ENCODE measurements around the gene HS6ST1.
A peak's percentile ranks its signal among the peaks of the same experiment; 100 is the strongest.

Gene HS6ST1

GRCh38 chr2:128318776-128319464 is at the start of gene HS6ST1:
HS6ST1 (minus strand) TSS chr2:128318868; CDS start chr2:128318563, 305 bp downstream.
- DNase-seq: peak; percentile 85 to 95 (median 93)

GRCh38 chr2:128367601-128368359 is 49.1 kb upstream of the HS6ST1 start:
- DNase-seq: no peak

GRCh38 chr2:128366713-128367511 is 48.2 kb upstream of the HS6ST1 start:
- DNase-seq: no peak

GRCh38 chr2:128365217-128365905 is 46.7 kb upstream of the HS6ST1 start:
- no peak for DNase-seq

GRCh38 chr2:128364441-128364911 is 45.8 kb upstream of the HS6ST1 start:
- no peak for DNase-seq

- no peak for DNase-seq
Observed at GRCh38 chr2:128363934-128364361, 45.3 kb upstream of the HS6ST1 start.

- no peak for DNase-seq
Observed at GRCh38 chr2:128362889-128363228, 44.2 kb upstream of the HS6ST1 start.

- no peak for DNase-seq
Observed at GRCh38 chr2:128362176-128362888, 43.7 kb upstream of the HS6ST1 start.

GRCh38 chr2:128361376-128362131 is 42.9 kb upstream of the HS6ST1 start:
- no peak for DNase-seq

GRCh38 chr2:128360711-128361110 is 42.0 kb upstream of the HS6ST1 start:
- DNase-seq: no peak

- DNase-seq: no peak
Observed at GRCh38 chr2:128359841-128360240, 41.2 kb upstream of the HS6ST1 start.

- no peak for DNase-seq
Observed at GRCh38 chr2:128358941-128359731, 40.5 kb upstream of the HS6ST1 start.

GRCh38 chr2:128357506-128358370 is 39.1 kb upstream of the HS6ST1 start:
- DNase-seq: no peak

- no peak for DNase-seq
Observed at GRCh38 chr2:128356127-128356526, 37.5 kb upstream of the HS6ST1 start.

- DNase-seq: no peak
Observed at GRCh38 chr2:128354726-128355470, 36.2 kb upstream of the HS6ST1 start.

- no peak for DNase-seq
Observed at GRCh38 chr2:128354161-128354560, 35.5 kb upstream of the HS6ST1 start.

GRCh38 chr2:128350736-128351135 is 32.1 kb upstream of the HS6ST1 start:
- DNase-seq: no peak

GRCh38 chr2:128348701-128349100 is 30.0 kb upstream of the HS6ST1 start:
- no peak for DNase-seq
